AG10803 (cell line): ENCODE measurements around the gene PRKD3.

Experiments
- DNase-seq: peaks from one replicate; pipeline ENCODE4 v3.0.0; 2010; ENCODE audit warnings: low read depth
- H3K4me3 ChIP-seq: 2 replicates; pipeline ENCODE4 v1.5.1; 2011; ENCODE audit warnings: mild to moderate bottlenecking, low read length, control low read depth
- CTCF ChIP-seq: conservative IDR thresholded peaks from 2 replicates; pipeline ENCODE4 v1.5.1; 2011; ENCODE audit warnings: mild to moderate bottlenecking, low read length, control low read depth, inconsistent platforms

PRKD3 gene

GRCh38 chr2:37343537-37344434 is 19.2 kb upstream of the PRKD3 start:
- H3K4me3 ChIP-seq, result peak overlapping the region; percentile 72
- DNase-seq, result peak; percentile 59
- peak; percentile 62 for TF ChIP-seq CTCF

DNA sequence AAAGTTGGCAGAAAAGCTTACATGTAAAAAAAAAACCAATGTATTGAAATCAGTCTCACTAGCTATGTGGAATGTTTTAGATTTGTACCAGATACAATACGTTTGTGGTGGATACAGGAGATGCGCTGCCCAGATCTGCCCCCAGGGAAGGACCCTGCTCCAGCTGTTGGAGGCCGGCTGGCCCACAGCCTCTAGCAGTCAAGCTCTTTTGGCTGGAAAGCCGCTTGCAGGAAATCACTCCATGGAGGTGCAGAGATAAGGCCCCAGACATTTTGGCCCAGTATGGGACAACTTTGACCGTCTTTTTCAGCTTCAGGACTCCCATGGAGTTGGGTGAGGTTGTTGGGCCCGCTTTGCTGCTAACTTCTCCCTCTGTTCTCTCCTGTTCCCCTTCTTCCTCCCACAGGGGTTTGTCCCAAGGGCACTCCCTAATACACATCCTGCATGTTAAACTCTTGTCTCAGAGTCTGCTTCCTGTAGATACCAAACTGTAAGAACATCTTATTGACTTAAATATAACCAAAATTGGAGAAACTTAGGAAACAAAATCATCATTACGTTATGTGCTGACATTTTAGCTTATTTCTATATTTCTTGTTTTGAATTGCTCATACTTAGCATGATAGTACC is 18.1 kb upstream of the PRKD3 start:
- H3K4me3 ChIP-seq, result no peak overlapping the region
- no peak for DNase-seq
- TF ChIP-seq CTCF, result no peak

DNA sequence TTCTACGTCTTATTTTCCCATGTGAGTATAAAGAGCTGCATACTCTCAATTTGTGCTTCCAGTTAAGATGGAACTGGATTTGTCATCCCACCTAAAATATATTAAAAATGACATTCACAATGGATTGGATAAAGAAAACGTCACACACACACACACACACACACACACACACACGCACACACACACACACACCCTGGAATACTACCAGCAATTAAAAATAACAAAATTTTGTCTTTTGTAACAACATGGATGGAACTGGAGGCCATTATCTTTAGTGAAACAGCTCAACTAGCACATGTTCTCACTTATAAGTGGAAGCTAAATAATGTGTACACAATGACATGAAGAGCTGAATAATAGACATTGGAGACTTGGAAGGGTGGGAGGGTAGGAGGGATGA is 16.0 kb upstream of the PRKD3 start:
- no peak for TF ChIP-seq CTCF

GRCh38 chr2:37338933-37339332 is 14.3 kb upstream of the PRKD3 start:
- TF ChIP-seq CTCF, result no peak
- no peak overlapping the region for H3K4me3 ChIP-seq
- no peak for DNase-seq

More for the DNA sequence above, 16.0 kb upstream of the PRKD3 start:
- no peak for DNase-seq
- H3K4me3 ChIP-seq, result no peak overlapping the region

GRCh38 chr2:37337620-37338280 is 13.1 kb upstream of the PRKD3 start:
- no peak for TF ChIP-seq CTCF
- no peak overlapping the region for H3K4me3 ChIP-seq
- DNase-seq, result no peak

GRCh38 chr2:37335604-37336003 is 11.0 kb upstream of the PRKD3 start:
- no peak for DNase-seq
- no peak for TF ChIP-seq CTCF
- H3K4me3 ChIP-seq, result no peak overlapping the region
